Activated CD8-positive, alpha-beta memory T cell treated with anti-CD3 and anti-CD28 coated beads, Interleukin-2, amount 50 U/mL, for 4 hours (primary cell): ENCODE measurements around the gene SUGCT.
"Not testable (repeated sequence)": the region's sequence is repeated elsewhere in the genome, so short reads cannot be mapped to it uniquely, and the experiment has no call there.

Experiments
- DNase-seq: peaks from one replicate; pipeline ENCODE4 v3.0.0-alpha.2; 2020

SUGCT gene

DNA sequence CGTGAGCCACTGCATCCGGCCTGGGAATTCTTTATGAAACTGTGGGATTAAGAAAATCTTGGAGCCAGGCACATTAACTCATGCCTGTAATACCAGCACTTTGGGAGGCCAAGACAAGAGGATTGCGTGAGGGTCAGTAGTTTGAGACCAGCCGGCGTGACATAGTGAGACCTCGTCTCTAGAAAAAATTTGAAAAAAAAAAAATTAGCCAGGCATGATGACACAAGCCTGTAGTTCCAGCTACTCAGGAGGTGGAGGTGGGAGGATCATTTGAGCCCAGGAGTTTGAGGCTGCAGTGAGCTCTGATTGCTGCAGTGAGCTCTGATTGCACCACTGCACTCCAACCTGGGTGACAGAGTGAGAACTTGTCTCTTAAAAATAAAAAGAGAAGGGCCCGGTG is 69.8 kb downstream of the SUGCT start:
- no peak for DNase-seq

- no peak for DNase-seq
These were observed 71.2 kb downstream of the SUGCT start for GRCh38 chr7:40205992-40206391.

DNA sequence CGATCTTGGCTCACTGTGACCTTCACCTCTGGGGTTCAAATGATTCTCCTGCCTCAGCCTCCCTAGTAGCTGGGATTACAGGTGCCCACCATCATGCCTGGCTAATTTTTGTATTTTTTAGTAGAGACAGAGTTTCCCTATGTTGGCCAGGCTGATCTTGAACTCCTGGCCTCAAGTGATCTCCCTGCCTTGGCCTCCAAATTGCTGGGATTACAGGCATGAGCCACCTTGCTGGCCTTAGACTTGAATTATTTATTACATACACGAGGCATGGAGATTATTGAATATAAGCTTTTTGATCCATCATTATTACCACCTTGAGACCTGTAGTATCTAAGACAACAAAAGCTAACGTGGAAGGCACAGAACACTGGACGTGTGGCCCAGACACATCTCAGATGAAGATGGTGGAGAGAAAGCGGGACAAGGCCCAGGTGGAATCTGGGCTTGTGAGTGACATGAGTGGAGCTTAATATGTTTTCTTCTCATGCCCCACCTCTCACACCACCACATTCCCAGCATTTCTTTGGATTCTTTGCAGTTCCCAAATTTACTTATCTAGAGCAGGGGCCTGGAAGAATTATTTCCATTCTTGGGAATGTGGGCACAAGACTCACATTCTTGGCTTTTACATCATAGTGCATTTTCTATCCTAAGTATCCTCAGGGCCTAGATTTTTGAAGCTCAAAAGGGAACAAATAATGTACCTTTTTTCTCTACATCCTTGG is 76.6 kb downstream of the SUGCT start:
- DNase-seq: no peak

- no peak for DNase-seq
These were observed 78.5 kb downstream of the SUGCT start for GRCh38 chr7:40213291-40213690.

GRCh38 chr7:40213856-40214255 is 79.1 kb downstream of the SUGCT start:
- DNase-seq: no peak

GRCh38 chr7:40218612-40219011 is 83.8 kb downstream of the SUGCT start:
- not testable (repeated sequence) for DNase-seq

- DNase-seq: no peak
These were observed 85.1 kb downstream of the SUGCT start for GRCh38 chr7:40219917-40220316.

DNA sequence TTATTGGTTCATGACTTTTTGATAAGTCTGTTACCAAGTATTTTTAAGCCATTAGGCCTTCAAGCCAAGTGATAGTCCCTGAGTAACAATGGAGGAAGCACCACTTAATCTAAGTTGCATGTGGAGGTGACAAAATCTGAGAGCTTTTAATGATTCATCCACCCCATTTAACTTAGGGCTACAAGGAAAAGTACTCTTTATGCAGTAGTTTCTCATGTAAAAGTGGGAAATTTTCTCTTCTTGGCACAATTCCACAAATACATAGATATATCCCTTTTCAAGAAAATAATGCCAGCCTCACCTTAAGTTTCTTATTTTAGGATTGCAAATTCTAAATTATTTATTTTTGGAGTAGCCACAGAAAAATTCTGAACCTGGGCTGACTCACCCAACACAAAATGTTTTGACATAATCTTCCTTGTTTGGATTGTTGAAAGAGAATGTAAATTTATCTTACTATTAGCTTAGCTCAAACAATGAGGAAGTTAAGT is 85.7 kb downstream of the SUGCT start:
- DNase-seq: no peak

- no peak for DNase-seq
These were observed 87.0 kb downstream of the SUGCT start for GRCh38 chr7:40221836-40222235.

- DNase-seq: no peak
These were observed 88.8 kb downstream of the SUGCT start for GRCh38 chr7:40223451-40224127.

- no peak for DNase-seq
These were observed 95.3 kb downstream of the SUGCT start for GRCh38 chr7:40230101-40230500.

DNA sequence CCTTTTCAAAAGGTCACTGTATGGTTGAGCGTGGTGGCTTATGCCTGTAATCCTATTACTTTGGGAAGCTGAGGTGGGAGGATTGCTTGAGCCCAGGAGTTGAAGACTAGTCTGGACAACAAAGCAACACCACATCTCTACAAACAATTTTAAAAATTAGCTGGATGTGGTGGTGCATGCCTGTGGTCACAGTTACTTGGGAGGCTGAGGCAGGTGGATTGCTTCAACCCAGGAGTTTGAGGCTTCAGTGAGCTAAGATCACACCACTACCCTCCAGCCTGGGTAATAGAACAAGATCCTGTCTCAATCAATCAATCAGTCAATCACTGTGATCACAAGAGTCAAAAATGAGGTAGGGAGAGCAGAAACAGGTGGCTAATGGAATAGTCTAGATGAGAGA is 97.0 kb downstream of the SUGCT start:
- no peak for DNase-seq

DNA sequence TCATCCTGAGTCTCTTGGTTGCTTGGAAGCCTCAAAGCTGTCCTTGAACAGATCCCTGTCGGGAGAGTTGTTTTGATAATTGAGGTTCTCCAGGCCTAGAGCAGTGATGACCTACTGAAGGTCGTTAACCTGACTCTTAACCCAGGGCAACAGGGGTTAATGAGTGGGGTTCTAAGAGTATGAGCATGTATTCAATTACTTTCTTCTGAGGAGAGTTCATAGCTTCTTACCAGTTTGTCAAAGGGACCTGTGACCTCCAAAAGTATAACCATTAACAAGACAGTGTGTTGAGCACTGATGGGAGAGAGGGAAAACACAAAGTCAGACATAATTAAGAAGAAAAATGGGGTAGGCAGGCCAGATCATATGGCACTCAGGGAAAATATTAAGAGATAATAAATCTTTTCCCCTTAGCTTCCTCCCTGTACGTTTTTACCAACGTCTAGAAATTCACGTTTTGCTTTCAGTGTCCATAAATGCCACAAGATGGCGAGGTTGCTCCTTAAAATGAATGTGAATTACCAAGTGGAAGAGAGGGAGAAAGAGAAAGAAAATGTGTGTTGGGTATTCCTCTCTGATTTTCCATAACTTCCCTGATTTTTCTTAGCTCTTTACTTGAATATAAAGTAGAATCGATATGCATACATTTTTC is 97.6 kb downstream of the SUGCT start:
- no peak for DNase-seq

- no peak for DNase-seq
These were observed 99.2 kb downstream of the SUGCT start for GRCh38 chr7:40234046-40234445.

DNA sequence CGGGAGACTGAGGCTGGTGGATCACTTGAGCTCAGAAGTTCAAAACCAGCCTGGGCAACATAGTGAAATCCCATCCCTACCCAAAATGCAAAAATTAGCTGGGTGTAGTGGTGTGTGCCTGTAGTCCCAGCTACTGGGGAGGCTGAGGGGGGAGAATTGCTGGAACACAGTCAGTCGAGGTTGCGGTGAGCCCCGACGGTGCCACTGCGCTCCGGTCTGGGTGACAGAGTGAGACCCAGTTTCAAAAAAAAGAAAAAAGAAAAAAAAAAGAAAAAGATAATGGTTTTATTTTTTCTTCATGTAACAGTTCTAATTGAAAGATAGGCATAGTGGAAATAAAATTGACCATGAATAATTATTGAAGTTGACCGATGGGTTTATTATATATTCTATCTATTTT is 99.9 kb downstream of the SUGCT start:
- DNase-seq: no peak

DNA sequence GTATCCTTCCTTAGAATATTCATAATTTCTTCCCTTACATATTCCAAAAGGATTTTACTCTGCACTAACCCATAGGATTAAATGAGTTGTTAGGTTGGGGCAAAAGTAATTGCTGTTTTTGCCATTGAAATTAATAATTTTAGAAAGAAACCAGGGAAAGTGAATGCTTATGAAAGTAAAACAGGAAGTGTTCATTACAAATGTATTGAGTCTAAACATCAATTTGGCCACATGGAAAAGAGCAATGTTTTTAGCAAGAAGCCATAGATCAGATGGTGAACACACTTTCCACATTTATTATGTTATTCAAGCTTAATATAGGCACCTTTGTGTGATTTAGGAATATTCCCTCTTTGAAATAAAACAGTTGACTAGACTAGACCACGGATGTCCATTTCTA is 102.9 kb downstream of the SUGCT start:
- no peak for DNase-seq

- DNase-seq: no peak
These were observed 105.0 kb downstream of the SUGCT start for GRCh38 chr7:40239755-40240303.

- DNase-seq: no peak
These were observed 108.3 kb downstream of the SUGCT start for GRCh38 chr7:40243076-40243475.

- no peak for DNase-seq
These were observed 109.4 kb downstream of the SUGCT start for GRCh38 chr7:40244226-40244625.

DNA sequence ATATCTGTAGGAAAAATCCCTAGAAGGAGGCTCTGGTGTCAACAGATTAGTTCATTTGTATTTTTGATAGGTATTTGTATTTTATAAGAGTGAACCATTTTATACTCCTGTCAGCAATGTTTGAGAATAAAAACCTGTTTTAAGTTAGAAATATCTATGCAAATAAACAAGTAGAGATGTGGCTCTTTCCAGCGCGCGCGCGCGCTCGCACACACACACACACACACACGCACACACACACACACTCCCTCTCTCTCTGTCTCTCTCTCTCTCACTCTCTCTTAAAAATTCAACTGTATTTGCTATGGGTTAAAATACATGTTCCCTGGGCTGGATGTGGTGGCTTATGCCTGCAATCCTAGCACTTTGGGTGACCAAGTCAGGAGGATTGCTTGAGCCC is 113.9 kb downstream of the SUGCT start:
- DNase-seq: no peak

- DNase-seq: not testable (repeated sequence)
These were observed 118.6 kb downstream of the SUGCT start for GRCh38 chr7:40253444-40253843.

DNA sequence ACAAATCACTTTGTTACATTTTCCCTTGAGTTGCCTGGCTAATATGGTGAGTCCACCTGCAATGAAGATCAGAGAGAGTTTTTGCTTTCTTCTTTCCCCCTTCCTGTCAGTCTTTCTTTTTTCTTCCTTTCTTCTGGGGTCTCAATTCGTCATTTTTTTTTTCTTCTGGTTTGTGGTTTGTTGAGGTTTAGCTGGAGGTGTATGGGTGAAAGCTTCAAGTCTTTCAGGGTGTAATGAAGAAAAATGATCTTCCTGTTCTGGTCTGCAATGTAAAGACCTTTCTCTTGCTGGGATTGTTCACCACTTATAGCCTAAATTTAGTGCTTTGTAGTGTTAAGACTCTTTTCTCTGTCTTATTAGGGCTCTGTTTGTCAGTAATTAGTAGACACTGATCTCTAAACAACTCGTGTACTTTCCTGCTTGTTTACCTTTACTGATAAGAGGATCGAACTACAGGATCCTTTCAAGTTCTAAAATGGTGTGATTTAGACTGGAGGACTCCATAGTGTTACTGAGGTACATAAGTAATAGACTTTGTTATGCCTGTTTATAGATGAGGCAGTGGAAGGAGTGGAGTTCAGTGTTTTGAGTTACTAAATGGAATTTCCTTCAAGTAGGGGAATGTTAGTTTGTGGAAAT is 129.1 kb downstream of the SUGCT start:
- DNase-seq: no peak

DNA sequence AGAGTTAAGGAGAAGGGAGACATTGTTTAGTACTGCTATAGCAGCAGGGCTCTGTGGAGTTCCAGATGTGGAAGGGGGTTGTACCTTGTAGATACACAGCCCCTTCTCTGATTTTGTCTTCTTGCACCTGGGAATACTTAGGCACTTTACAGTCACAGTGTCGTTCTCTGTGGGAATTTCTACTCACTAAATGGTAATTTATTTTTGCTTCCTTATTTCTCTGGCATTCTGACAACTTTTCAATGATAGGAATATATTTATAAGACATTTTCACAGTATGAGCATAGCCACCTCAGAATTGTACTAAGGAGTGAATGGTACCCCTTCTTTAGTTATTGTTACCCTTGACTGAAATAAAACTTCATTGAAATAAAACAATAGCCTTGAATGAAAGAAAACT is 132.8 kb downstream of the SUGCT start:
- DNase-seq: no peak
